Keratinocyte (primary cell): ENCODE measurements around the gene HSPBP1. TPM values are rescaled to one million over a fixed set of nuclear protein-coding genes. Genes with fewer than 3 reads are reported as not detected.
A peak's percentile ranks its signal among the peaks of the same experiment; 100 is the strongest.

Experiments used
- DNase-seq: peaks from one replicate; pipeline ENCODE4 v3.0.0-alpha.2; 2011; ENCODE audit warnings: low read depth, missing footprints, low spot score
- FAIRE-seq: peaks from 2 replicates; lab custom pipeline; 2011; peaks lifted over from hg19 to GRCh38; lab: Jason Lieb, UNC
- H2AFZ ChIP-seq: 2 replicates; pipeline ENCODE4 v1.6.0; 2012; ENCODE audit warnings: low read length, control low read depth, inconsistent platforms; ENCODE audit not compliant: control insufficient read depth
- H3K27ac ChIP-seq: 2 replicates; pipeline ENCODE4 v1.5.1; 2011; ENCODE audit warnings: low read length; ENCODE audit not compliant: control insufficient read depth, insufficient read depth
- H3K27me3 ChIP-seq: 3 replicates; pipeline ENCODE4 v1.6.0; 2011; ENCODE audit warnings: low read length; ENCODE audit not compliant: control insufficient read depth, insufficient read depth; ENCODE audit errors: extremely low read depth
- H3K36me3 ChIP-seq, 2 experiments: 2 replicates in 1 of 2; 3 replicates in 1 of 2; pipeline ENCODE4 v1.5.1; 2011; ENCODE audit warnings: low read length in 2 of 2, mild to moderate bottlenecking in 1 of 2; ENCODE audit not compliant: control insufficient read depth in 2 of 2, insufficient read depth in 2 of 2; ENCODE audit errors: extremely low read depth in 1 of 2
- H3K4me1 ChIP-seq: 3 replicates; pipeline ENCODE4 v1.5.1; 2011; ENCODE audit warnings: low read length; ENCODE audit not compliant: control insufficient read depth, insufficient read depth; ENCODE audit errors: extremely low read depth
- H3K4me2 ChIP-seq: 3 replicates; pipeline ENCODE4 v1.6.0; 2011; ENCODE audit warnings: low read depth, low read length; ENCODE audit not compliant: control insufficient read depth, insufficient read depth; ENCODE audit errors: extremely low read depth
- H3K4me3 ChIP-seq, 3 experiments: fragments of 200-600 bp in 1 of 3; sonication (generic) in 1 of 3; 2 replicates in 2 of 3; 3 replicates in 1 of 3; pipeline ENCODE4 v1.5.1; 2011 to 2016; ENCODE audit warnings: low read length in 3 of 3, mild to moderate bottlenecking in 3 of 3, control low read depth in 2 of 3, inconsistent platforms in 1 of 3, low read depth in 1 of 3, mixed read lengths in 1 of 3, mixed run types in 1 of 3, moderate library complexity in 1 of 3; ENCODE audit not compliant: control insufficient read depth in 2 of 3, insufficient read depth in 2 of 3; ENCODE audit errors: extremely low read depth in 1 of 3
- H3K79me2 ChIP-seq: 2 replicates; pipeline ENCODE4 v1.6.0; 2012; ENCODE audit warnings: low read length; ENCODE audit not compliant: control insufficient read depth, insufficient read depth
- H3K9ac ChIP-seq: 3 replicates; pipeline ENCODE4 v1.6.0; 2011; ENCODE audit warnings: low read length; ENCODE audit not compliant: control insufficient read depth, insufficient read depth; ENCODE audit errors: extremely low read depth
- H3K9me1 ChIP-seq: 3 replicates; pipeline ENCODE4 v1.6.0; 2011; ENCODE audit warnings: low read length; ENCODE audit not compliant: control insufficient read depth, insufficient read depth; ENCODE audit errors: extremely low read depth
- H3K9me3 ChIP-seq: 2 replicates; pipeline ENCODE4 v1.5.1; 2012; ENCODE audit warnings: low read depth, low read length; ENCODE audit not compliant: control insufficient read depth
- H4K20me1 ChIP-seq: 3 replicates; pipeline ENCODE4 v1.6.0; 2011; ENCODE audit warnings: low read length; ENCODE audit not compliant: control insufficient read depth, insufficient read depth; ENCODE audit errors: extremely low read depth
- CTCF ChIP-seq, 3 experiments: IDR thresholded peaks in 1 of 3; conservative IDR thresholded peaks in 1 of 3; optimal IDR thresholded peaks in 1 of 3; 2 replicates in 2 of 3; 3 replicates in 1 of 3; pipeline versions ENCODE3 to v1.5.1; 2011; ENCODE audit warnings: low read length in 3 of 3, mild to moderate bottlenecking in 3 of 3, moderate library complexity in 2 of 3, control low read depth in 1 of 3, inconsistent platforms in 1 of 3; ENCODE audit not compliant: insufficient read depth in 2 of 3; ENCODE audit errors: extremely low read depth in 1 of 3
- EZH2 ChIP-seq: IDR thresholded peaks from one replicate; pipeline ENCODE4 v1.6.1; 2012; ENCODE audit warnings: inconsistent platforms, mild to moderate bottlenecking, low read length, moderate library complexity
- dilution Hi-C: fragments of 300-500 bp; cut with MboI; formaldehyde crosslinking; loops from one replicate; pipeline ENCODE4 v1.7.0; 2020; ENCODE audit warnings: low sequenced_read_pairs; ENCODE audit not compliant: extremely low pct_ligation_motif_present
- polyA plus RNA-seq, 5 experiments: library from polyadenylated mRNA; depleted of rRNA in 3 of 5; stranded (reverse) in 3 of 5; stranded (forward) in 1 of 5; unstranded in 1 of 5; fragments of >200 nt; gene quantifications; 1 replicate in 1 of 5; 2 replicates in 3 of 5; 3 replicates in 1 of 5; pipeline versions ENCODE4 v1.2.1 to v1.2.3, GENCODE V29; 2011 to 2012; ENCODE audit warnings: missing spikeins in 2 of 5, low read depth in 1 of 5, low replicate concordance in 1 of 5

Gene HSPBP1
- polyA plus RNA-seq, 1 donor (not counting 4 experiments of a cell fraction or from before 2014, with no cell fraction given), result 20.2 TPM

GRCh38 chr19:55303477-55303876 lies 23.6 kb upstream of the HSPBP1 start:
- Histone ChIP-seq H3K27me3 (no peaks in the 10 kb centered on the region), H3K9me3 (no peaks in the 10 kb centered on the region), H3K9me1 (no peaks in the 10 kb centered on the region), H3K36me3 (no peaks in the 10 kb centered on the region), H4K20me1 (no peaks in the 10 kb centered on the region), H3K4me2 (no peak overlapping the region), H3K9ac (no peak overlapping the region), H3K4me1 (peaks cover 2% of the 10 kb centered on the region), H3K27ac (no peak overlapping the region), H3K4me3 (no peak overlapping the region), H2AFZ (no peak overlapping the region), H3K79me2 (no peaks in the 10 kb centered on the region)
- DNase-seq (no peak), FAIRE-seq (no peak)
- dilution Hi-C loops, result no loop called here
- TF ChIP-seq EZH2 (no peak), CTCF (optimal IDR thresholded peaks at IDR 0.05 in 1 of 3, IDR thresholded peaks at IDR 0.05 in 1 of 3, conservative IDR thresholded peaks at IDR 0.05 in 1 of 3; ENCODE audit: extremely low read depth in 1 of 3, insufficient read depth in 2 of 3, low read length in 3 of 3) (no peak)

GRCh38 chr19:55302318-55302703 lies 22.4 kb upstream of the HSPBP1 start:
- Histone ChIP-seq H3K27ac (no peak overlapping the region), H3K9me3 (no peaks in the 10 kb centered on the region), H3K36me3 (no peaks in the 10 kb centered on the region), H4K20me1 (no peaks in the 10 kb centered on the region), H3K4me2 (peak overlapping the region; percentile 67), H3K79me2 (no peaks in the 10 kb centered on the region), H2AFZ (peak overlapping the region; percentile 96), H3K4me3 (peak overlapping the region; percentile 32 to 59 (median 35)), H3K4me1 (peaks cover 2% of the 10 kb centered on the region), H3K9ac (no peak overlapping the region), H3K9me1 (no peaks in the 10 kb centered on the region), H3K27me3 (no peaks in the 10 kb centered on the region)
- FAIRE-seq (no peak), DNase-seq (no peak)
- dilution Hi-C loops, result no loop called here
- TF ChIP-seq CTCF (optimal IDR thresholded peaks at IDR 0.05 in 1 of 3, IDR thresholded peaks at IDR 0.05 in 1 of 3, conservative IDR thresholded peaks at IDR 0.05 in 1 of 3; ENCODE audit: extremely low read depth in 1 of 3, insufficient read depth in 2 of 3, low read length in 3 of 3) (no peak), EZH2 (no peak)
